Activated naive CD4-positive, alpha-beta T cell treated with Interleukin-2 at 50 U/mL for 16 hours (primary cell): Measurements from ENCODE around the gene TUBA1B.

Experiments
- DNase-seq: peaks from one replicate; pipeline ENCODE4 v3.0.0-alpha.2; 2020

The TUBA1B gene

DNA sequence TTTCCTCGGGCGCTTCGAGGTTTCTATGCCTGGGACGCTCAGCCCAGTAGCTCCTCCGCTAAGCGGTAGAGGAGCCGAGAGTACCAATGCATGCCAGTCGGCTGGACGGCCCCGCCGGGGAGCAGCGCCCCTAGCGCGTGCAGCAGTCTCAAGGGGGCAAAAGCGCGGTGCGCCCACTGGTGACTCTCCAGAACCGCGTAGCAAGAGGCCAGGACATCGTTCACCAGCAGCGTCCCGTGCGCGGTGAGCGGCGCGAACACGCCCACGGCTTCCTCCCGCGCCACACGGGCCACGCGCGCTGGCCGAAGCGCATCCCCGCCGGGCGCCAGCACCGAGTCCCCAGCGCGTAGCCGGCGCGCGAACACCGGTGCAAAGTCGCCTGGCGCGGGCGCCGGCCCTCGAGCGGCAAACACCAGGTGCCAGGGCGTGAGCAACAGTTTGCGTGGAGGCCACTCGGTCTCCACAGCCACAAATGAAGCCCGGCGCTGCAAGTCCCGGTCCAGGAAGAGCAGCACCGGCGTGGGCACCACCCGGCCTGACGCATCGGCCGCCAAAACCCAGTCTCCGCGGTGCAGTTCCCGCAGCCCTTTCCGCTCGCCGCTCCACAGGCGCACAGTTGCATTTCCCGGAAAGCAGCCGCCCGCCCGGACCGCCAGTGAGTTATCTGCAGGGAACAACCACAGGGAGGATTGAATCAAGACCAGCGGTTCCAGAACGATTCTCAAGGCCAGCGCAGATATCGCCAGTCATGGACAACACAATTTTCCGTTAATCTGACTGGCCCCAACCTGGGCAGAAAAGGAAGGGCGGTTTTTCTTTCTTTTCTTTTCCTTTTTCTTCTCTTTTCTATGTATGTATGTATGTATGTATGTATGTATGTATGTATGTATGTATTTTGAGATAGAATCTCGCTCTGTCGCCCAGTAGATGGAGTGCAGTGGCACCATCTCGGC, 41.1 kb downstream of the TUBA1B start:
- DNase-seq = peak; percentile 48

DNA sequence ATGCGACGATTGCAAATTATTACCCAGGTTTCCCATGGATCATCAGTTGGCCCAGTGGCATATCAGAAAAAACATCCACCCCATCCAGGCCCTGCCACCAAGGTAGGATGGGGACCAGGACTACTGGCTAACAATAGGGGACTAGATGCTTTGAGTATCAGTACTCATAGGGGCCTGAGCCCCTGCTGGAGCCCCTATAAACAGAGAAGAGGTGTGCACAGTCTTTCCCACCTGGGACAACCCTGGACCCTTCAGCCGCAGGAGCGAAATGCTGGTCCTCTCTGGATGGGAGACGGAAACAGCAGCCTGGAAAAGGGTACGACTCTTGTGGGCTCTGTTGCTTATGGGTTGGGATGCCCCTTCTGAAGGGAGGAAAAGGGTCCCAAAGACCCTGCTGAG, 42.3 kb downstream of the TUBA1B start:
- no peak for DNase-seq

DNA sequence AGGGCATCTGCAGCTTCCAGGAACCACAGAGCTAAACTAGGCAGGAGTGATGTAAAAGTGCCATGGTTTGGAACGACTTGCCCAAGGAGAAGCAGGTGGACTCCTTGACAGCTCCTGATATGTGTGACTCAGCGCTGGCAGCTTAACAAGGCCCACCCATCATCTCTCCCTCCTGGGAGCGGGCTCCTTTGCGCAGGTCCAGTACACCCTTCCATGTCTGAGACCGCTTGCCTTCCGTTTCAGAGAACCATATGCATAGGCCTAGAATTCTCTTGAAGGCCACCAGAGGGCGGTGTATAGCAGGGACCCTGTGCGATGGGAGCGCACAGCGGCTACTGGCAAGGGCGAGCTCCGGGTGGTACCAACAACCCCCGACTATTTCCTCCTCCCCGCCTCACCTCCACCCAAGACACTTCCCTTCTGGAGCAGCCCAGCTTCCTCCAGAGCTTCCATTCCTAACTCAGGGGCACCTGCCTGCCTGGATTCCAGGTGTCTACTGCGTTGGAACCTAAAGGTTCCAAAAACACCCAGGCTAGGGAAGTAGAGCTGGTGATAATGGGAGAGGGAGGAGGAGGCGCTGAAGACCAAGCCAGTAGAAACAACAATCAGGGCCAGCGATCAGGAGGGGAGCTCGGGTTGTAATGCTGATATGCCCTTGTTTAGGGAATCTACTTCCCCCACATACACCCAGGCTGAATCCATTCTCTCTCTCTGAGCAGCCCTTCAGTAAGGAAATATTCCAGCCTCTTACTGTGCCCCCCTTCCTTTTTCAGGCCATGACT, 42.9 kb downstream of the TUBA1B start:
- peak; percentile 68 for DNase-seq

DNA sequence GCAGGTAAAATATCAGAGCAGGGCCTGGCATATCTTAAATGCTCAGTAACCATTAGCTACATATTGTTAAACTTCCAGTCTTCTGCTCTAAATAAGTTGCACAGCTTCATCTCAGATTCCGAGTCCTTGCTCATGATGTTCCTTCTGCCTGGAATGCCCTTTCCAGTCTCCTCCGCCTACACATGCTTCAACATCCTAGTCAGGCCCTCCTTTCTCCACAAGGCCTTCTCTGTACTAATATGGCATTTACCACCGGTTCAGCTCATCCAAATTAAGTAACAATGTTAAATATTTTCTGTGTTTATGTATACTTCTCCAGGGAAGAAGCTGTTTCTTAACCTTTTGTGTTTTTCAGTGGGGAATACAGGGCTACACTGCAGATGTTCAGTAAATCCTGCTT, 45.1 kb downstream of the TUBA1B start:
- no peak for DNase-seq

DNA sequence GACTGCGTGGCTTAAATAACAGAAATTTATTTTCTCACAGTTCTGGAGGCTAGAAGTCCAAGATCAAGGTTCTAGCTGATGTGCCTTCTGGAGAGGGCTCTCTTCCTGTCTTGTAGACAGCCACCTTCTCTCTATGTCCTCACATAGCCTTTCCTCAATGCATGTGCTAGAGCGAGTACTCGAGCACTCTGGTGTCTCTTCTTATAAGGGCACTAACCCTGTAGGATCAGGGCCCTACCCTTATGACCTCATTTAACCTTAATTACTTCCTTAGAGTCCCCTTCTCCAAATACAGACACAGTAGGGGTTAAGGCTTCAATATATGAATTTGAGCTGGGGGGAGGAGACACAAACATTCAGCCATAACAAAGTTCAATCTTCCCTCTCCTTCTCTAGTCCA, 46.8 kb downstream of the TUBA1B start:
- DNase-seq = no peak

DNA sequence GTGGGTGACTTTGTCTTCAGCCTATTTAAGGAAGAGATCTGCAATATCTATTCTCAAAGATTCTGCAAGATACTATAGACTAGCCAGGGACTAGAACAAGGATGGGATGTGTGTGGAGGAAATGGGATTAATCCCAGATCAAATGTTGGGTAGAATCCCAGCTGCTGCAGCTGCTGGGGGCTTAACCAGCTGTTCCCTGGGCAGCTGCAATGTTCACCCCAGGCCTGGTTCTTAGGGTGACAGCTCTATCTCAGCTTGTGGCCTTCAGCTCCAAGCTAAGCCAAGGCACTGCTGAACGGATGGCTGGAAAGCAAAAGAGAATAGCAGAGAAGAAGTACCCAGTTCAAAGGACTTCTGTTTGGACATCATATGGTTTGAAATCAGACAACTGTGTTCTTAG, 51.4 kb downstream of the TUBA1B start:
- no peak for DNase-seq
